Astrocyte (in vitro differentiated cells and primary cell): ENCODE measurements around the gene CCDC146.

ENCODE experiments used
- CTCF ChIP-seq: IDR thresholded peaks from 2 replicates; pipeline ENCODE4 v1.5.1; 2011; ENCODE audit warnings: low read depth, mild to moderate bottlenecking, inconsistent platforms, low read length, moderate library complexity; ENCODE audit not compliant: insufficient read depth
- EZH2 ChIP-seq: IDR thresholded peaks from 2 replicates; pipeline ENCODE4 v1.6.1; 2012; ENCODE audit warnings: mild to moderate bottlenecking, low read length, inconsistent platforms; ENCODE audit not compliant: insufficient read depth

GRCh38 chr7:77269360-77270093 lies 147.1 kb downstream of the CCDC146 start:
- no peak for TF ChIP-seq CTCF
- TF ChIP-seq EZH2: no peak
